ENCODE data around the gene PIM1.
"Not testable (repeated sequence)": the region's sequence is repeated elsewhere in the genome, so short reads cannot be mapped to it uniquely, and the experiment has no call there.

Gene PIM1

DNA sequence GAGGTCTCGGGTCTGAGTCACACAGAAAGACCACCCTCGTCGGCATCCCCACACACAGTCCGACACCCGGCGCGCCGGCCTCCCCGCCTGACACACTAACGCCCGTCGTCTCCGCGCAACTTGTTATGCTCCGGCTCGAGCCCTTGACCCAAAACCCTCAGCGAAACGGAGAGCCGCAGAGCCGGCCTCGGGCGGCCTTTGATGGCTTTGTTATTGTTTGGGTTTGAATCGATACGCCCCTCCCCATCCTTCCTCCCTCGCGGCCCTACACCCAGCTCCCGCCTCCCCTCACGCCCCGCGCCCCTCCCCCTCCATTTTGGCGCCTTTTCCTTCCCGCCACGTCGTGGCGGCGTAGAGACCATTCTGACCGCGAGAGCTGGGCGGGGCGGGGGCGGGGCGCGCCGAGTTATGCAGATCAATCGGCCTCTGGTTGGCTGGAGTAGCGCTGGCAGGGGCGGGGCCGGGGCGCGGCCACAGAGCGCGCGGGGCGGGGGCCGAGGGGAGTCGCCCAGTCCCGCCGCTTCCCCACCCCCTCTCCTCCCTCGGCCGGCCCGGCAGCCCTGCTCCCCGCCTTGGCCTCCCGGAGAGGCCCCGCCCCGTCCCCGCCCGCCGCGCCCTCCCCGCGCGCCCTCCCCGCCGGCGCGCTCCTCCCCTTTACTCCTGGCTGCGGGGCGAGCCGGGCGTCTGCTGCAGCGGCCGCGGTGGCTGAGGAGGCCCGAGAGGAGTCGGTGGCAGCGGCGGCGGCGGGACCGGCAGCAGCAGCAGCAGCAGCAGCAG lies at the start of gene PIM1:
Gene PIM1 (plus strand): TSS at position 657 of the 777 bp plus-strand sequence. CDS start 424 bp downstream, outside the sequence.
- Mint-ChIP-seq H3K36me3 (peaks cover 42% of the 10 kb centered on the region), H3K27ac (peak within 1 kb of the TSS; percentile 99), H3K4me3 (peak within 1 kb of the TSS; percentile 97), H3K4me1 (peaks cover 21% of the 10 kb centered on the region), H3K27me3 (peaks cover 10% of the 10 kb centered on the region), H3K9me3 (no peaks in the 10 kb centered on the region)
- CTCF ChIA-PET = interaction anchor here (1.3 to 17.1 kb wide), 7 partner anchors 19 to 145 kb away, joined by 3 to 293 read pairs (median 22); no protein-coding TSS in a partner anchor
- peak; percentile 99 for DNase-seq

GRCh38 chr6:37121556-37121955 lies 48.4 kb upstream of the PIM1 start:
- CTCF ChIA-PET = no interaction called here

DNA sequence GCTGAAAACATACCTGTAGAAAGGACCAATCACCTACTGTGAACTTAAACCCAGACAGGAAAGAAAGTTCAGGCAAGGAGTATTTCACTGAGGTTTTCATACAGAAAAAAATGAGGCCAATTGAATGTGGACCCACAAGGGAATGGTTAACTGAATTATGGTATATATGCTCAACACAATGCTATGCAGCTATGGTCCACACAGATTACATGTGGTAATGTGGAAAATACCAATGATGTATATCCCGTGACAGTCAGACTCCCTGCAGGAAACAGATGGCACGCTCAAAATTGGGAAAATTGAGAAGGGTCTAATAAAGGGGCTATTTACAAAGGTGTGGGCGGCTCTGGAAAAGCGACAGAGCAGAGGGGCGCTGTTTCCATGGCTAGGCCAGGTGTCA lies 47.1 kb upstream of the PIM1 start:
- DNase-seq = no peak
- H3K4me1 Mint-ChIP-seq = peaks cover 5% of the 10 kb centered on the region
- H3K4me3 Mint-ChIP-seq = no peak overlapping the region
- CTCF ChIA-PET = no interaction called here
- H3K27me3 Mint-ChIP-seq = peaks cover 29% of the 10 kb centered on the region
- no peaks in the 10 kb centered on the region for H3K9me3 Mint-ChIP-seq
- no peak overlapping the region for H3K27ac Mint-ChIP-seq
- H3K36me3 Mint-ChIP-seq = no peaks in the 10 kb centered on the region

More at GRCh38 chr6:37121556-37121955, 48.4 kb upstream of the PIM1 start:
- Mint-ChIP-seq H3K4me3 (no peak overlapping the region), H3K9me3 (no peaks in the 10 kb centered on the region), H3K27me3 (peaks cover 32% of the 10 kb centered on the region), H3K36me3 (no peaks in the 10 kb centered on the region), H3K27ac (no peak overlapping the region), H3K4me1 (peaks cover 5% of the 10 kb centered on the region)
- DNase-seq = no peak

DNA sequence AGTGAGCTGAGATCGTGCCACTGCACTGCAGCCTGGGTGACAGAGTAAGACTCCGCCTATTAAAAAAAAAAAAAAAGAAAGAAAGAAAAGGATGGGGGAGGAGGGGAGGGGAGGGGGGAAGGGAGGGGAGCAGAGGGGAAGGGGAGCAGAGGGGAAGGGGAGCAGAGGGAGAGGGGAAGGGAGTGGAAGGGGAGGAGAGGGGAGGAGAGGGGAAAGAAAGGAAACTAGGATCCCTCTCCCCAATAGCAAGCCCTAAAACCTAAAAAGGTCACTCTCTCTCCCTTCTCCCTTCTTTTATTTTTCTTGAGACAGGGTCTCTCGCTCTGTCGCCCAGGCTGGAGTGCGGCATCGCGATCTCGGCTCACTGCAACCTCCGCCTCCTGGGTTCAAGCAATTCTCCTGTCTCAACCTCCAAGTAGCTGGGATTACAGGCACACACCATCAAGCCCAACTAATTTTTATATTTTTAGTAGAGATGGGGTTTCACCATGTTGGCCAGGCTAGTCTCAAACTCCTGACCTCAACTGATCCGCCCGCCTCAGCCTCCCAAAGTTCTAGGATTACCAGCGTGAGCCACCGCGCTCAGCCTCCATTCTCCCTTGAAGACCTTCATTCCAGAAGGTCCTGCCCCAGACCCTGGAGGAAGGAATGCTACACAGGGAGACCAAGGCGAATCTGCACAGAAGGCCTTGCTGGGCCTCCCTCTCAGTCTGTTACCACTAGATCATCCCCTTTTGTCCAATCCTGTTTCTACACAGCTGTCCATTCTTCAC lies 45.8 kb upstream of the PIM1 start:
- DNase-seq = no peak
- H3K27ac Mint-ChIP-seq = no peak overlapping the region
- H3K27me3 Mint-ChIP-seq = peaks cover 29% of the 10 kb centered on the region
- no peaks in the 10 kb centered on the region for H3K36me3 Mint-ChIP-seq
- no peaks in the 10 kb centered on the region for H3K9me3 Mint-ChIP-seq
- H3K4me3 Mint-ChIP-seq = no peak overlapping the region
- peaks cover 5% of the 10 kb centered on the region for H3K4me1 Mint-ChIP-seq
- CTCF ChIA-PET = no interaction called here

DNA sequence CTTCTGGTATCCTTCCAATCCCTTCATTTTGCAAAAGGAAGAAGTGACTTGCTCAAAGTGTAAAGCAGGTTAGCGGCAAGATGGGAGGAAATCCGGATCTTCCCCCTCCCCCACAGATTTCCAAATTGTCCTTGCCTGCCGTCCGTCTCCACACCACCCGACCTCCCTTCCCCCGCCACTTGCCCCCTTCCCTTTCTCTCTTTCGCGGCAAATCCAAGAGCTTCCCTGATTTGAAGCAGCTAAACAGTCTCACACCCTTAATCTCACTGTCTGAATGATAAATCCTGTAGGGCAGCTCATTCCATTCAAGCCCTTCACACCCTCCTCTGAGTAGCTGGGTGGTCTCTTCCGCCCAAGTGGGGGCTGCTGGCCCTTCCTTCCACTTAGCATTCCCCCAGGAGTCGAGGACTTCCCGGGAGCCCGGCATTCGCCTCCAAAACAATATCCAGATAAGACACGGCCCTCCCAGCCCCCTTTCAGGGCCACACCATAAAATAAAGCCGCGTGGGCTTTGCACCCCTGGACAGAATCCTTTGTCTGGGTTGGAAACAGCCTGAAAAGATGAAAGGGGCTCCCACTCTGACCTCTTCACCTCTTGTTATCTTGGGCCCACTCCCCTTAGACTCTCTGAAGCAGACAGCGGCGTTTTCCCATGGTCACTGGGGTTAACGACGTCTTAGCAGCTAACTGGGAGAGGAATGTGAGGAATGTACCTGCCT lies 44.0 kb upstream of the PIM1 start:
- Mint-ChIP-seq H3K27me3 (peaks cover 36% of the 10 kb centered on the region), H3K27ac (no peak overlapping the region), H3K4me3 (no peak overlapping the region), H3K9me3 (no peaks in the 10 kb centered on the region), H3K4me1 (peaks cover 2% of the 10 kb centered on the region), H3K36me3 (no peaks in the 10 kb centered on the region)
- CTCF ChIA-PET = no interaction called here
- no peak for DNase-seq

GRCh38 chr6:37126493-37126958 lies 43.4 kb upstream of the PIM1 start:
- CTCF ChIA-PET = no interaction called here
- DNase-seq = no peak
- H3K27ac Mint-ChIP-seq = no peak overlapping the region
- H3K27me3 Mint-ChIP-seq = peaks cover 40% of the 10 kb centered on the region
- H3K36me3 Mint-ChIP-seq = no peaks in the 10 kb centered on the region
- H3K4me1 Mint-ChIP-seq = peaks cover 2% of the 10 kb centered on the region
- H3K4me3 Mint-ChIP-seq = no peak overlapping the region
- no peaks in the 10 kb centered on the region for H3K9me3 Mint-ChIP-seq

GRCh38 chr6:37126961-37127616 lies 42.9 kb upstream of the PIM1 start:
- CTCF ChIA-PET = no interaction called here
- Mint-ChIP-seq H3K27ac (no peak overlapping the region), H3K9me3 (no peaks in the 10 kb centered on the region), H3K4me3 (no peak overlapping the region), H3K36me3 (no peaks in the 10 kb centered on the region), H3K27me3 (peaks cover 38% of the 10 kb centered on the region), H3K4me1 (peaks cover 2% of the 10 kb centered on the region)
- DNase-seq = no peak

DNA sequence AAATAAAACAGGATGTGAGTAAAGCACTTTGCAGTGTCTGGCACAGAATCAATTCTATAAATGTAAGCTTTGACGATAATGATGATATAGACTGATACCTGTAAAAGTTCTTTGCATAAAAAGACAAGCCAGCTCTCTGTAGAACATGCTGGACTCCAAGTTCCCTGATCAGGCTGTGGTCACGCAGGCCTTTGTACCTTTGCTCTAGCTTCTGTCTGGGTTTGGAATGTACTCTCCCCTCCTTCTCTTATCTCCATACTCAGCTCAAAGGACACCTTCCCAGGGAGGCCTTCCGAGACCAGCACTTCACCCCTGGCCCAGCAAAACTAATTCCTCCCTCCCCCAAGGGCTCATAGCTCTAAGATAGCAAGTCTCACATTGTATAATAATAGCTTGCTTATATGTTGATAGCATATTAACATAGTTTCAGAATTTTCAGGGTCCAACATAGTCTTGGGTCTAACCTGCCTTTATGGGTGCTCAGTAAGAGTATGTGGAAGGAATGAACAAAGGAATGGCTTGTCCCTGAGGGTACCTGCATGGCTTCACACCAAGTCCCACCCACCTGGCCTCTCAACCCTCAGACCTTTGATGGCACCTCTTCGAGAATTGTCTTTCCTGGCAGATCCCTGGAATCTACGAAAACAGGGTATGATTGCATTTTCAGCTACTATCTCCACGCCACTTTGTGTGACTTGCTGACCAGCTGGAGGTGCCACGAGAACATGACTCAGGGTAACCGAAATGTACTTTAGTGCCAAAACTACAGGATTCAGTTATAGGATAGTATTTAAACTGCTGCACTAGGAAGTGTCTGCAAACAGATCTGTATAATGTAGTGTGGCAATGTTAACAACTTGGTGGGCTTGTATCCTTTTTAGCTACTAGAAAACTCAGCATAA lies 41.7 kb upstream of the PIM1 start:
- DNase-seq = no peak

GRCh38 chr6:37128863-37129443 lies 41.0 kb upstream of the PIM1 start:
- H3K4me3 Mint-ChIP-seq, H3K27ac Mint-ChIP-seq, H3K36me3 Mint-ChIP-seq, H3K4me1 Mint-ChIP-seq, H3K9me3 Mint-ChIP-seq, DNase-seq: not testable (repeated sequence)
- peaks cover 28% of the 10 kb centered on the region for H3K27me3 Mint-ChIP-seq
- CTCF ChIA-PET = interaction anchor here (1.4 kb wide), 1 partner anchor 9 kb away, joined by 4 read pairs; no protein-coding TSS in a partner anchor

More for the DNA sequence above, 41.7 kb upstream of the PIM1 start:
- Mint-ChIP-seq H3K4me3 (no peak overlapping the region), H3K36me3 (no peaks in the 10 kb centered on the region), H3K27ac (no peak overlapping the region), H3K27me3 (peaks cover 30% of the 10 kb centered on the region), H3K9me3 (no peaks in the 10 kb centered on the region), H3K4me1 (peaks cover 2% of the 10 kb centered on the region)
- CTCF ChIA-PET = interaction anchor here (1.4 kb wide), 1 partner anchor 9 kb away, joined by 4 read pairs; no protein-coding TSS in a partner anchor

DNA sequence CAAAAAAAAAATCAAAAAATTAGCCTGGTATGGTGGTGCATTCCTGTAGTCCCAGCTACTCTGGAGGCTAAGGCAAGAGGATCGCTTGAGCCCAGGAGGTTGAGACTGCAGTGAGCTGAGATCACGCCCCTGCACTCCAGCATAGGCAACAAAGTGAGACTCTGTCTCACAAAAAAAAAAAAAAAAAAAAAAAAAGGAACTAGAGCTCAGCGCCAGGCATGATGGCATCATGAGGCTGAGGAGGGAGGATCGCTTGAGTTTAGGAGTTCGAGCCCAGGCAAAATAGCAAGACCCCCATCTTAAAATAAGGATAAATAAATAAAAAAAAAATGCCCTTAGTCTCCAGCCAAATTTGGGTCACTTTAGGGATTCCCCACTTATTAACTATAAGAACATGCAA lies 40.4 kb upstream of the PIM1 start:
- H3K36me3 Mint-ChIP-seq = no peaks in the 10 kb centered on the region
- H3K4me1 Mint-ChIP-seq = peaks cover 2% of the 10 kb centered on the region
- CTCF ChIA-PET = interaction anchor here (0.6 to 1.4 kb wide), 2 partner anchors 8 to 11 kb away, joined by 3 to 4 read pairs; no protein-coding TSS in a partner anchor
- H3K27me3 Mint-ChIP-seq = peaks cover 21% of the 10 kb centered on the region
- no peak for DNase-seq
- H3K9me3 Mint-ChIP-seq = no peaks in the 10 kb centered on the region
- no peak overlapping the region for H3K4me3 Mint-ChIP-seq
- no peak overlapping the region for H3K27ac Mint-ChIP-seq

GRCh38 chr6:37130704-37131103 lies 39.2 kb upstream of the PIM1 start:
- H3K4me3 Mint-ChIP-seq = no peak overlapping the region
- H3K27me3 Mint-ChIP-seq = peaks cover 19% of the 10 kb centered on the region
- peaks cover 5% of the 10 kb centered on the region for H3K4me1 Mint-ChIP-seq
- peak overlapping the region; percentile 33 for H3K27ac Mint-ChIP-seq
- DNase-seq = no peak
- CTCF ChIA-PET = interaction anchor here (0.7 to 1.2 kb wide), 3 partner anchors 79 to 113 kb away, joined by 3 read pairs; no protein-coding TSS in a partner anchor
- H3K36me3 Mint-ChIP-seq = no peaks in the 10 kb centered on the region
- no peaks in the 10 kb centered on the region for H3K9me3 Mint-ChIP-seq

- no peak for DNase-seq
- no peaks in the 10 kb centered on the region for H3K36me3 Mint-ChIP-seq
- no peak overlapping the region for H3K27ac Mint-ChIP-seq
- H3K9me3 Mint-ChIP-seq = no peaks in the 10 kb centered on the region
- peaks cover 13% of the 10 kb centered on the region for H3K27me3 Mint-ChIP-seq
- peaks cover 5% of the 10 kb centered on the region for H3K4me1 Mint-ChIP-seq
- CTCF ChIA-PET = interaction anchor here (0.9 to 1.2 kb wide), 2 partner anchors 101 to 113 kb away, joined by 3 read pairs; no protein-coding TSS in a partner anchor
- H3K4me3 Mint-ChIP-seq = no peak overlapping the region
Observed at GRCh38 chr6:37131104-37131959, 38.6 kb upstream of the PIM1 start.

Data from activated naive CD4-positive, alpha-beta T cell treated with anti-CD3 and anti-CD28 coated beads, Interleukin-2, amount 10 ng/mL, durations not matched to agents 7 days and 5 days (primary cell).